H9 (cell line): Measurements from ENCODE around the gene LKAAEAR1. TPM values are rescaled to one million over a fixed set of nuclear protein-coding genes. Genes with fewer than 3 reads are reported as not detected.

Source experiments
- DNase-seq: peaks from one replicate; pipeline ENCODE4 v3.0.0-alpha.2; 2017
- H2AFZ ChIP-seq: one replicate; pipeline ENCODE4 v1.6.1; 2013; ENCODE audit warnings: mild to moderate bottlenecking, low read length, control low read depth, moderate library complexity
- H2AK5ac ChIP-seq: 2 replicates; pipeline ENCODE4 v1.6.1; 2013; ENCODE audit warnings: low read length, control low read depth, mixed read lengths; ENCODE audit not compliant: insufficient read length
- H2BK120ac ChIP-seq: one replicate; pipeline ENCODE4 v1.6.1; 2013; ENCODE audit warnings: low read depth, mild to moderate bottlenecking, low read length, control low read depth, inconsistent platforms; ENCODE audit not compliant: poor library complexity, severe bottlenecking
- H2BK12ac ChIP-seq: 2 replicates; pipeline ENCODE4 v1.6.1; 2013; ENCODE audit warnings: low read length, control low read depth, mixed read lengths, low read depth; ENCODE audit not compliant: insufficient read length
- H2BK15ac ChIP-seq: 2 replicates; pipeline ENCODE4 v1.6.1; 2013; ENCODE audit warnings: low read depth, low read length, control low read depth
- H2BK20ac ChIP-seq: one replicate; pipeline ENCODE4 v1.6.1; 2013; ENCODE audit warnings: low read depth, mild to moderate bottlenecking, low read length, control low read depth, inconsistent platforms; ENCODE audit not compliant: poor library complexity, severe bottlenecking
- H2BK5ac ChIP-seq: 2 replicates; pipeline ENCODE4 v1.6.1; 2013; ENCODE audit warnings: low read length, control low read depth, mixed read lengths; ENCODE audit not compliant: insufficient read length
- H3K14ac ChIP-seq: 2 replicates; pipeline ENCODE4 v1.6.1; 2013; ENCODE audit warnings: low read length, control low read depth; ENCODE audit not compliant: insufficient read depth
- H3K18ac ChIP-seq: 2 replicates; pipeline ENCODE4 v1.6.1; 2013; ENCODE audit warnings: low read depth, mild to moderate bottlenecking, mixed read lengths, low read length, control low read depth; ENCODE audit not compliant: insufficient read length
- H3K23ac ChIP-seq: 2 replicates; pipeline ENCODE4 v1.6.1; 2013; ENCODE audit warnings: low read length, control low read depth, mixed read lengths, low read depth; ENCODE audit not compliant: insufficient read length
- H3K23me2 ChIP-seq: 2 replicates; pipeline ENCODE4 v1.6.1; 2013; ENCODE audit warnings: low read depth, mild to moderate bottlenecking, mixed read lengths, low read length, control low read depth; ENCODE audit not compliant: insufficient read length, poor library complexity, severe bottlenecking
- H3K27ac ChIP-seq: 2 replicates; pipeline ENCODE4 v1.5.1; 2013; ENCODE audit warnings: low read length, control low read depth, mixed read lengths, low read depth; ENCODE audit not compliant: insufficient read length
- H3K27me3 ChIP-seq: 2 replicates; pipeline ENCODE4 v1.6.1; 2013; ENCODE audit warnings: low read length, control low read depth, inconsistent platforms; ENCODE audit not compliant: insufficient read depth
- H3K4ac ChIP-seq: 2 replicates; pipeline ENCODE4 v1.6.1; 2013; ENCODE audit warnings: low read depth, mild to moderate bottlenecking, control low read depth, inconsistent platforms, low read length, moderate library complexity
- H3K4me1 ChIP-seq: 2 replicates; pipeline ENCODE4 v1.6.1; 2013; ENCODE audit warnings: low read length, control low read depth, inconsistent platforms; ENCODE audit not compliant: insufficient read depth
- H3K4me2 ChIP-seq: 2 replicates; pipeline ENCODE4 v1.6.1; 2013; ENCODE audit warnings: low read length, control low read depth, mixed read lengths; ENCODE audit not compliant: insufficient read length, insufficient read depth
- H3K56ac ChIP-seq: 2 replicates; pipeline ENCODE4 v1.6.1; 2013; ENCODE audit warnings: low read depth, mild to moderate bottlenecking, mixed read lengths, low read length, control low read depth; ENCODE audit not compliant: insufficient read length
- H3K79me1 ChIP-seq: 2 replicates; pipeline ENCODE4 v1.6.1; 2013; ENCODE audit warnings: low read depth, mild to moderate bottlenecking, moderate library complexity, low read length, control low read depth, inconsistent platforms; ENCODE audit not compliant: insufficient read depth, poor library complexity, severe bottlenecking
- H3K79me2 ChIP-seq: 2 replicates; pipeline ENCODE4 v1.6.1; 2013; ENCODE audit warnings: low read length, control low read depth, inconsistent platforms; ENCODE audit not compliant: insufficient read depth
- H3K9ac ChIP-seq: 2 replicates; pipeline ENCODE4 v1.6.1; 2013; ENCODE audit warnings: low read length, control low read depth, mixed read lengths; ENCODE audit not compliant: insufficient read length; ENCODE audit errors: extremely low read depth
- H3K9me3 ChIP-seq: one replicate; pipeline ENCODE4 v1.6.1; 2013; ENCODE audit warnings: low read depth, low read length, inconsistent platforms; ENCODE audit not compliant: control insufficient read depth
- H3T11ph ChIP-seq: one replicate; pipeline ENCODE4 v1.6.1; 2013; ENCODE audit warnings: mild to moderate bottlenecking, low read length, control low read depth, inconsistent platforms
- H4K20me1 ChIP-seq: one replicate; pipeline ENCODE4 v1.6.1; 2013; ENCODE audit not compliant: control insufficient read depth, insufficient read length, insufficient read depth
- H4K5ac ChIP-seq: 2 replicates; pipeline ENCODE4 v1.6.1; 2013; ENCODE audit warnings: low read depth, mild to moderate bottlenecking, mixed read lengths, low read length, control low read depth; ENCODE audit not compliant: insufficient read length
- H4K8ac ChIP-seq: replicated peaks from 2 replicates; pipeline ENCODE4 v1.6.1; 2013; ENCODE audit warnings: low read length, control low read depth, mixed read lengths, low read depth; ENCODE audit not compliant: insufficient read length
- H4K91ac ChIP-seq: 2 replicates; pipeline ENCODE4 v1.6.1; 2013; ENCODE audit warnings: low read depth, mild to moderate bottlenecking, moderate library complexity, mixed read lengths, low read length, control low read depth; ENCODE audit not compliant: insufficient read length
- H3K27ac Mint-ChIP-seq, 3 experiments: 2 replicates in 2 of 3; 3 replicates in 1 of 3; pipeline ENCODE4 v1.8.0; 2020 to 2021; ENCODE audit warnings: mixed read lengths in 3 of 3, mild to moderate bottlenecking in 1 of 3, moderate library complexity in 1 of 3
- H3K27me3 Mint-ChIP-seq: 2 replicates; pipeline ENCODE4 v1.8.0; 2021; ENCODE audit warnings: low read depth, mild to moderate bottlenecking, moderate library complexity, mixed read lengths
- H3K36me3 Mint-ChIP-seq, 3 experiments: 2 replicates in 2 of 3; 3 replicates in 1 of 3; pipeline ENCODE4 v1.8.0; 2020 to 2021; ENCODE audit warnings: low read depth in 3 of 3, mixed read lengths in 3 of 3; ENCODE audit not compliant: insufficient read depth in 1 of 3
- H3K4me1 Mint-ChIP-seq, 2 experiments: 2 replicates each; pipeline ENCODE4 v1.8.0; 2020; ENCODE audit warnings: mixed read lengths in 2 of 2
- H3K4me3 Mint-ChIP-seq, 2 experiments: 2 replicates in 1 of 2; 3 replicates in 1 of 2; pipeline ENCODE4 v1.8.0; 2020 to 2021; ENCODE audit warnings: mild to moderate bottlenecking in 2 of 2, mixed read lengths in 2 of 2, moderate library complexity in 1 of 2
- H3K9me3 Mint-ChIP-seq, 2 experiments: 2 replicates in 1 of 2; 3 replicates in 1 of 2; pipeline ENCODE4 v1.8.0; 2020; ENCODE audit warnings: mild to moderate bottlenecking in 2 of 2, mixed read lengths in 2 of 2, moderate library complexity in 1 of 2
- WGBS: extraction: QIAGEN DNeasy Blood & Tissue Kit; methylation state at CpG from one replicate; pipeline ENCODE4 v1.1.7; 2013; ENCODE audit warnings: missing lambda C conversion rate, low lambda C conversion rate, mixed read lengths; ENCODE audit not compliant: insufficient read length; ENCODE audit errors: extremely low coverage; 5-methylcytosine and 5-hydroxymethylcytosine counted together
- total RNA-seq: library from RNA; stranded (reverse); gene quantifications from 2 replicates; pipeline ENCODE4 v1.2.1, GENCODE V29; 2021
- TF ChIP-seq, protein P1 (sequence below): fragments of 200-600 bp; sonication (generic); conservative IDR thresholded peaks from 3 replicates; pipeline ENCODE4 v1.8.0; 2021; ENCODE audit warnings: antibody characterized with exemption, mild to moderate bottlenecking

Gene LKAAEAR1
- total RNA-seq, 1 experiment from 2014 or later, result 0.39 TPM

DNA sequence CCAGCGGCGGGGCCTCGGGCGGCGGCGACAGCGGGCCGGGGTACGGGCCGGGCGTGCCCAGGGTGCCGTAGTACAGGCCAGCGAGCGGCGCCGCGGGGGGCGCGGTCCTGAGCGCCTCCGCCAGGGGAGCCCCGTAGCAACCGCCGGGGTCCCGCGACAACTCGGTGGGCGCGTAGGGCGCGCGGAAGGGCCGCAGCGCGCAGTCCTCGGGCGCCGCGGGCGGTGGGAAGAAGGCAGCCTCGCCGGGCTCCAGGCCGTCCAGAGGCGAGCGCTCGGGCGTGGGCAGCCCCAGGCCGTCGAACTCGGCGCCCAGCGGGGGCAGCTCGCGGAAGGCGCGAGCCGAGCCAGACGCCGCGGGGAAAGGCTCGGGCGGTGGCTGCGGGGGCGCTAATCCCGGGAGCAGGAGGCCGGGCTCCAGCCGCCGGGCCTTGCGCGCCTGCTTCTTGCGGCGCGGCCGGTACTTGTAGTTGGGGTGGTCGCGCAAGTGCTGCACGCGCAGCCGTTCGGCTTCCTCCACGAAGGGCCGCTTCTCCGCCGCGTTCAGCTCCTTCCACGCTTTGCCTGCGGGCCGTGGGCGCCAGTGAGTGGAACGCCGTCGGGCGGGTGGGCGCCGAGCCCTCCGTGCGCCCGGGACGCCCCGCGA is 35.7 kb downstream of the LKAAEAR1 start:
- no peaks in the 10 kb centered on the region for H3K9me3 ChIP-seq
- H3K27me3 Mint-ChIP-seq, result peaks cover 82% of the 10 kb centered on the region
- H2AFZ ChIP-seq, result no peak overlapping the region

More for the DNA sequence above, 35.7 kb downstream of the LKAAEAR1 start:
- H3T11ph ChIP-seq, result no peak overlapping the region
- no peak overlapping the region for H3K4ac ChIP-seq
- no peaks in the 10 kb centered on the region for H3K23me2 ChIP-seq
- no peak overlapping the region for H4K91ac ChIP-seq
- H2BK12ac ChIP-seq, result no peak overlapping the region
- H3K9ac ChIP-seq, result no peak overlapping the region
- H3K27ac Mint-ChIP-seq, result no peak overlapping the region
- H3K4me3 Mint-ChIP-seq, result no peak overlapping the region
- no peak overlapping the region for H3K18ac ChIP-seq
- no peak overlapping the region for H3K4me2 ChIP-seq
- H3K79me1 ChIP-seq, result no peaks in the 10 kb centered on the region
- H2BK20ac ChIP-seq, result no peak overlapping the region
- H3K9me3 Mint-ChIP-seq, result peaks cover 0 to 3% of the 10 kb centered on the region in 2 experiments; a peak in 1 of 5 replicates
- H2AK5ac ChIP-seq, result no peak overlapping the region
- no peaks in the 10 kb centered on the region for H3K4me1 ChIP-seq
- TF ChIP-seq, protein P1, sequence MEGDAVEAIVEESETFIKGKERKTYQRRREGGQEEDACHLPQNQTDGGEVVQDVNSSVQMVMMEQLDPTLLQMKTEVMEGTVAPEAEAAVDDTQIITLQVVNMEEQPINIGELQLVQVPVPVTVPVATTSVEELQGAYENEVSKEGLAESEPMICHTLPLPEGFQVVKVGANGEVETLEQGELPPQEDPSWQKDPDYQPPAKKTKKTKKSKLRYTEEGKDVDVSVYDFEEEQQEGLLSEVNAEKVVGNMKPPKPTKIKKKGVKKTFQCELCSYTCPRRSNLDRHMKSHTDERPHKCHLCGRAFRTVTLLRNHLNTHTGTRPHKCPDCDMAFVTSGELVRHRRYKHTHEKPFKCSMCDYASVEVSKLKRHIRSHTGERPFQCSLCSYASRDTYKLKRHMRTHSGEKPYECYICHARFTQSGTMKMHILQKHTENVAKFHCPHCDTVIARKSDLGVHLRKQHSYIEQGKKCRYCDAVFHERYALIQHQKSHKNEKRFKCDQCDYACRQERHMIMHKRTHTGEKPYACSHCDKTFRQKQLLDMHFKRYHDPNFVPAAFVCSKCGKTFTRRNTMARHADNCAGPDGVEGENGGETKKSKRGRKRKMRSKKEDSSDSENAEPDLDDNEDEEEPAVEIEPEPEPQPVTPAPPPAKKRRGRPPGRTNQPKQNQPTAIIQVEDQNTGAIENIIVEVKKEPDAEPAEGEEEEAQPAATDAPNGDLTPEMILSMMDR, result no peak
- H3K27ac ChIP-seq, result no peak overlapping the region
- H2BK5ac ChIP-seq, result no peak overlapping the region
- no peak overlapping the region for H2BK120ac ChIP-seq
- H2BK15ac ChIP-seq, result no peak overlapping the region
- no peak overlapping the region for H4K8ac ChIP-seq
- no peak for DNase-seq
- no peak overlapping the region for H3K23ac ChIP-seq
- H3K79me2 ChIP-seq, result no peaks in the 10 kb centered on the region
- peaks cover 0 to 2% (median 0%) of the 10 kb centered on the region in 3 experiments; a peak in 2 of 7 replicates for H3K36me3 Mint-ChIP-seq
- no peak overlapping the region for H3K56ac ChIP-seq
- peaks cover 17 to 25% of the 10 kb centered on the region in 2 experiments for H3K4me1 Mint-ChIP-seq
- no CpG with 5 or more reads among the region's 101 CpGs for WGBS
- no peaks in the 10 kb centered on the region for H4K20me1 ChIP-seq
- peaks cover 26% of the 10 kb centered on the region; the same call in 1 of the 2 replicates for H3K27me3 ChIP-seq
- no peak overlapping the region for H4K5ac ChIP-seq
- no peak overlapping the region for H3K14ac ChIP-seq
